CD8-positive, alpha-beta memory T cell (primary cell): ENCODE measurements around the gene CARD10. TPM values are rescaled to one million over a fixed set of nuclear protein-coding genes. Genes with fewer than 3 reads are reported as not detected.
A peak's percentile ranks its signal among the peaks of the same experiment; 100 is the strongest.
"Not testable (repeated sequence)": the region's sequence is repeated elsewhere in the genome, so short reads cannot be mapped to it uniquely, and the experiment has no call there.

ENCODE experiments used
- CTCF ChIA-PET: fragments of 350-600 bp; sonication (Branson Sonifier 250); formaldehyde crosslinking; loops from one replicate; lab custom pipeline; 2021; ENCODE audit warnings: antibody characterized with exemption; lab: Charles Lee
- POLR2A ChIA-PET: fragments of 350-600 bp; sonication (Branson Sonifier 250); formaldehyde crosslinking; loops from one replicate; lab custom pipeline; 2021; ENCODE audit warnings: antibody characterized with exemption; lab: Charles Lee
- DNase-seq, 5 donors: peaks; one replicate each; pipeline versions ENCODE4 v3.0.0 to v3.0.0-alpha.2; 2020 to 2022; ENCODE audit warnings: mixed read lengths in 1 of 5
- H3K27ac ChIP-seq: one replicate; pipeline ENCODE4 v1.7.0; 2013; ENCODE audit warnings: low read depth, mild to moderate bottlenecking, low read length, moderate library complexity
- H3K27me3 ChIP-seq: 2 replicates; pipeline ENCODE4 v1.7.0; 2013; ENCODE audit warnings: low read length, mild to moderate bottlenecking; ENCODE audit not compliant: insufficient read depth, poor library complexity, severe bottlenecking
- H3K36me3 ChIP-seq: 2 replicates; pipeline ENCODE4 v1.7.0; 2013; ENCODE audit warnings: mild to moderate bottlenecking, low read length, moderate library complexity; ENCODE audit not compliant: insufficient read depth
- H3K4me1 ChIP-seq: 2 replicates; pipeline ENCODE4 v1.7.0; 2013; ENCODE audit warnings: mild to moderate bottlenecking, low read length, moderate library complexity; ENCODE audit not compliant: insufficient read depth
- H3K4me3 ChIP-seq: 2 replicates; pipeline ENCODE4 v1.7.0; 2013; ENCODE audit warnings: mild to moderate bottlenecking, low read length
- H3K9me3 ChIP-seq: 2 replicates; pipeline ENCODE4 v1.7.0; 2013; ENCODE audit warnings: mild to moderate bottlenecking, low read length
- H3K27ac Mint-ChIP-seq, 8 donors: one replicate each; pipeline ENCODE4 v1.8.0; 2020 to 2021; ENCODE audit warnings: mixed read lengths in 8 of 8, mild to moderate bottlenecking in 6 of 8, inconsistent platforms in 3 of 8, moderate library complexity in 3 of 8
- H3K27me3 Mint-ChIP-seq, 2 donors: one replicate each; pipeline ENCODE4 v1.8.0; 2020 to 2021; ENCODE audit warnings: mixed read lengths in 2 of 2, mild to moderate bottlenecking in 1 of 2, moderate library complexity in 1 of 2
- H3K36me3 Mint-ChIP-seq, 3 donors: one replicate each; pipeline ENCODE4 v1.8.0; 2020 to 2021; ENCODE audit warnings: mixed read lengths in 3 of 3, inconsistent platforms in 1 of 3, mild to moderate bottlenecking in 1 of 3
- H3K4me1 Mint-ChIP-seq, 3 donors: one replicate each; pipeline ENCODE4 v1.8.0; 2020 to 2021; ENCODE audit warnings: mixed read lengths in 3 of 3, inconsistent platforms in 1 of 3, mild to moderate bottlenecking in 1 of 3
- H3K4me3 Mint-ChIP-seq, 7 donors: one replicate each; pipeline ENCODE4 v1.8.0; 2020 to 2021; ENCODE audit warnings: mixed read lengths in 7 of 7, mild to moderate bottlenecking in 6 of 7, moderate library complexity in 4 of 7, inconsistent platforms in 2 of 7
- H3K9me3 Mint-ChIP-seq, 5 donors: one replicate each; pipeline ENCODE4 v1.8.0; 2020 to 2022; ENCODE audit warnings: mixed read lengths in 5 of 5, mild to moderate bottlenecking in 3 of 5, moderate library complexity in 2 of 5, inconsistent platforms in 1 of 5
- polyA plus RNA-seq: library from polyadenylated mRNA; unstranded; fragments of 300-500 nt; fragmentation: Illumina TruSeq; gene quantifications from one replicate; pipeline ENCODE4 v1.2.3, GENCODE V29; 2021
- total RNA-seq, 2 experiments: library from RNA; stranded (reverse); gene quantifications; one replicate each; pipeline ENCODE4 v1.2.3, GENCODE V29; 2021

The CARD10 gene
- total and polyA plus RNA-seq, 3 experiments from 2014 or later: 0.29 to 1.0 (median 0.31) TPM

DNA sequence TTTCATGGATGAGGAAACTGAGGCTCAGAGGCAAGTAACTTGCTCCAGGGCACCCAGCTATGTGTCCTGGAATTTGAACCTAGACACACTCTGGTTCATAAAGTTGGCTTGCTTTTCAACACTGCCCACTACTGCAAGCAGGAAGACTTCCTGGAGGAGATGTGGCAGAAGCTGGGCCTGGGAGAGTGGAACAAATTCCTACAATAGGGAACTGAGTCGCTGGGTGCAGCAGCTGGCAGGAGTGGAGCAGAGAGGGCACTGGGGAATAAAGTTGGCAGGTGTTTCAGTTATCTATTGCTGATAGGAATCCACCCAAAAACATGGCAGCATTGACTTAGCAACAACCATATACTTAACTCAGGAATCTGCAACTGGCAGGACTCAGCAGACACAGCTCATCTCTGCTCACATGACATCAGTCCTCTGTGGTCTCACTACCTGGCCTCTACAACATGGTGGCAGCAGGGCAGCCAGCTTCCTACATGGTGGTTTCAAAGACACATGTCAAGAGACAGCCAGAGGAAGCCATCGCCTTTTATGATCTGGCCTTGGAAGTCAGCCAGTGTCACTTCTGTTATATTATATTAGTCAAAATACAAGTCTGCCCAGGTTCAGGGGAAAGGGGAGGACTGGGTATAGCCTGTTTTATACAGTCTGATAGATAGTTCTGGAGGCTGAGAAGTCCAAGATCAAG is 10.6 kb upstream of the CARD10 start:
- Histone ChIP-seq H3K9me3 (no peaks in the 10 kb centered on the region), H3K4me1 (peaks cover 6% of the 10 kb centered on the region), H3K36me3 (no peaks in the 10 kb centered on the region), H3K27me3 (peaks cover 3% of the 10 kb centered on the region), H3K4me3 (no peak overlapping the region), H3K27ac (no peak overlapping the region)
- H3K4me1 Mint-ChIP-seq: peaks cover 0 to 17% (median 5%) of the 10 kb centered on the region in 3 donors
- ChIA-PET POLR2A (no interaction called here), CTCF (interaction anchor here (0.9 to 3.7 kb wide), 3 partner anchors 9 to 57 kb away, joined by 4 to 20 read pairs (median 4); no protein-coding TSS in a partner anchor)
- H3K4me3 Mint-ChIP-seq: no peak overlapping the region
- no peaks in the 10 kb centered on the region for H3K9me3 Mint-ChIP-seq
- peaks cover 15 to 31% of the 10 kb centered on the region in 2 donors for H3K27me3 Mint-ChIP-seq
- H3K27ac Mint-ChIP-seq: no peak overlapping the region
- no peaks in the 10 kb centered on the region for H3K36me3 Mint-ChIP-seq
- DNase-seq: no peak

DNA sequence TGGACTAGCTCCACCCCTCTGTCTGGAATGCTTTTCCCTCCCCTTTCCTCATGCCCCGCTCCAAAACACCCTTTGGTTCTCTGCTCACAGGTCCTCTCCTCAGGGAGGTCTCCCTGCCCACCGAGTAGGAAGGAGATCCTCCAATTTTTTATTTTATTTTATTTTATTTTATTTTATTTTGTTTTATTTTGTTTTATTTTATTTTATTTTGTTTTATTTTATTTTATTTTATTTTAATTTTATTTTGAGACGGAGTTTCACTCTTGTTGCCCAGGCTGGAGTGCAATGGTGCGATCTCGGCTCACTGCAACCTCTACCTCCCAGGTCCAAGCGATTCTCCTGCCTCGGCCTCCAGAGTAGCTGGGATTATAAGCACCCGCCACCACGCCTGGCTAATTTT is 8.7 kb upstream of the CARD10 start:
- H3K27ac ChIP-seq, POLR2A ChIA-PET, H3K4me3 Mint-ChIP-seq, H3K4me3 ChIP-seq, H3K27me3 ChIP-seq, H3K27ac Mint-ChIP-seq, H3K36me3 Mint-ChIP-seq, H3K9me3 Mint-ChIP-seq, DNase-seq, H3K4me1 Mint-ChIP-seq, H3K36me3 ChIP-seq, H3K9me3 ChIP-seq, H3K4me1 ChIP-seq: not testable (repeated sequence)
- CTCF ChIA-PET: interaction anchor here (1.1 to 3.7 kb wide), 2 partner anchors 11 to 39 kb away, joined by 8 to 20 read pairs; no protein-coding TSS in a partner anchor
- peaks cover 18 to 33% of the 10 kb centered on the region in 2 donors for H3K27me3 Mint-ChIP-seq

DNA sequence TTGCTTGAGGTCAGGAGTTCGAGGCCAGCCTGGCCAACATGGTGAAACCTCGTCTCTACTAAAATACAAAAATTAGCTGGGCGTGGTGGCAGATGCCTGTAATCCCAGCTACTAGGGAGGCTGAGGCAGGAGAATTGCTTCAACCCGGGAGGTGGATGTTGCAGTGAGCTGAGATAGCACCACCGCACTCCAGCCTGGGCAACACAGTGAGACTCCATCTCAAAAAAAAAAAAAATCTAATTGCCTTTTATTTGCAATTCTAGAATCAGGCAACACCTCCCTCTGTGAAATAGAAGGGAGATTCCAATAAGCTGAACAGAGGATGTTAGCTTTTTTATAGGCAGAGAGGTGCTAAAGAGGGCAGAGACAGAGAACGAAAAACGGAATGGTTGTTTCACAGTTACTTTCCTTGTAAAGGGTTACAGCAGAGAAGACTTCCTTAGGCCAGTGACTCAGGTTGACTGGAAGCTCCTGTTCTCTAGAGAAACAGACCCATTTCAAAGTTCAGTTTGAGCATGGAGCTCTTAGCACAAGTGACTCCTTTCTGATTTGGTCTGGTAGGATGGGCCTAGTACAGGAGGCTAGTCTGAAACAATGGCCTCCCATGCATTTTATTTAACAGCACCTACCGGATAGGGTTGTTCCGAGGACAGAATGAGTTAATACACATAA is 8.0 kb upstream of the CARD10 start:
- H3K4me3 Mint-ChIP-seq, H3K27ac ChIP-seq, DNase-seq, H3K9me3 Mint-ChIP-seq, H3K36me3 ChIP-seq, H3K4me1 Mint-ChIP-seq, POLR2A ChIA-PET, H3K9me3 ChIP-seq, H3K27me3 ChIP-seq, H3K4me3 ChIP-seq, H3K4me1 ChIP-seq, H3K36me3 Mint-ChIP-seq: not testable (repeated sequence)
- Mint-ChIP-seq H3K27ac (peak overlapping the region in 1 of 8 donors; percentile 15), H3K27me3 (peaks cover 25 to 41% of the 10 kb centered on the region in 2 donors)
- CTCF ChIA-PET: interaction anchor here (1.1 to 3.7 kb wide), 2 partner anchors 12 to 40 kb away, joined by 8 to 20 read pairs; no protein-coding TSS in a partner anchor

DNA sequence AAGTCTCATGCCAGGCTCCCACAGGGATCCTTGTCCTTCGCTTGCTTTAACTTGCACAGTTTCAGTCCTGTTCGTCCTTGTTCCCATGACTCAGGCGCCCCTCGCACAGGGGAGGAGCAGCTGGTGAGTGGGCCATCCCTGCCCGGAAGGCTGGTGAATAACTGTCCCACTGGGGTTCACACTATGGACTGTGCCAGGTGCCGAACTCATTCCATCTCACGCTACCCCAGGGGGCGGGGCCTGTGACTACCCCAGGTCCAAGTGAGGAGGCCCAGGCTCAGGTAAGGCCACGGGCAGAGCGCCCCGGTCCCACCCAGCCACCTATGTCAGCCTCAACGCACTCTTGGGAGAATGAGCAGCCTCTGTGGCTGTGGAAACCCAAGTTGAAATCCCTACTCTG is 7.2 kb upstream of the CARD10 start:
- Mint-ChIP-seq H3K9me3 (no peaks in the 10 kb centered on the region), H3K27me3 (peaks cover 27 to 47% of the 10 kb centered on the region in 2 donors), H3K36me3 (no peaks in the 10 kb centered on the region), H3K27ac (peak overlapping the region in 1 of 8 donors; percentile 22), H3K4me3 (no peak overlapping the region), H3K4me1 (peaks cover 0 to 6% (median 5%) of the 10 kb centered on the region in 3 donors)
- Histone ChIP-seq H3K9me3 (no peaks in the 10 kb centered on the region), H3K27me3 (peaks cover 12% of the 10 kb centered on the region), H3K4me3 (no peak overlapping the region), H3K36me3 (no peaks in the 10 kb centered on the region), H3K4me1 (peaks cover 6% of the 10 kb centered on the region), H3K27ac (no peak overlapping the region)
- POLR2A ChIA-PET: no interaction called here
- DNase-seq: no peak
- CTCF ChIA-PET: no interaction called here

DNA sequence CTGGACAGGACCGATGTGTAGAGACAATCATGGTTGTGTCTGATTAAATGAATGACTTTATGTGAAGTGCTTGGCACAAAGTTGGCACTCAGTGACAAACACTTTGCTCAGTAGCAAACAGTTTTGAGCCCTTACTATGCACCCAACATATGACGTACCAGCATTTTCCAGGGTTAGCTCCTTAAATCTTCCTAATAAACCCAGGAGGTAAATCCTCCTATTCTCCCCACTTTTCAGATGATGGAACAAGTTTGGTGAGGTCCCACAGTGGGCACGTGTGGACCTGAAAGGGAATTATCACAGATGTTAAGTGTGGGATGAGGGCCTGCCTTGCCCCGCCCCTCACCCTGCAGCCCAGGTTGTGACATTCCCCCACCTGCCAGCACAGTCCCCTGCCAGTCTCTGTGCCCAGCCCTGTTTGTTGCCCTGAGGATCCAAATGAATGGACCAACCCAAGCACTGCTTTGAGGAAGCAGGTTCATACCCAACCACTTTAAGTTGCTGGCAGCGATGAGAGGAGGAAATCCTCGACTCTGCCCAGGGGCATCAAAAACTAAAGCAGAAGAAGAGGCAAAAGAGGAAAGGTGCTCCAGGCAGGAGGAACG is 6.6 kb upstream of the CARD10 start:
- no peaks in the 10 kb centered on the region for H3K9me3 Mint-ChIP-seq
- no peak overlapping the region for H3K4me3 Mint-ChIP-seq
- Histone ChIP-seq H3K27ac (no peak overlapping the region), H3K4me3 (no peak overlapping the region), H3K36me3 (no peaks in the 10 kb centered on the region), H3K4me1 (peaks cover 6% of the 10 kb centered on the region), H3K27me3 (peaks cover 12% of the 10 kb centered on the region), H3K9me3 (no peaks in the 10 kb centered on the region)
- H3K4me1 Mint-ChIP-seq: peaks cover 0 to 6% (median 5%) of the 10 kb centered on the region in 3 donors
- POLR2A ChIA-PET: no interaction called here
- H3K36me3 Mint-ChIP-seq: no peaks in the 10 kb centered on the region
- H3K27ac Mint-ChIP-seq: no peak overlapping the region
- DNase-seq: no peak
- H3K27me3 Mint-ChIP-seq: peaks cover 27 to 49% of the 10 kb centered on the region in 2 donors
- CTCF ChIA-PET: no interaction called here

DNA sequence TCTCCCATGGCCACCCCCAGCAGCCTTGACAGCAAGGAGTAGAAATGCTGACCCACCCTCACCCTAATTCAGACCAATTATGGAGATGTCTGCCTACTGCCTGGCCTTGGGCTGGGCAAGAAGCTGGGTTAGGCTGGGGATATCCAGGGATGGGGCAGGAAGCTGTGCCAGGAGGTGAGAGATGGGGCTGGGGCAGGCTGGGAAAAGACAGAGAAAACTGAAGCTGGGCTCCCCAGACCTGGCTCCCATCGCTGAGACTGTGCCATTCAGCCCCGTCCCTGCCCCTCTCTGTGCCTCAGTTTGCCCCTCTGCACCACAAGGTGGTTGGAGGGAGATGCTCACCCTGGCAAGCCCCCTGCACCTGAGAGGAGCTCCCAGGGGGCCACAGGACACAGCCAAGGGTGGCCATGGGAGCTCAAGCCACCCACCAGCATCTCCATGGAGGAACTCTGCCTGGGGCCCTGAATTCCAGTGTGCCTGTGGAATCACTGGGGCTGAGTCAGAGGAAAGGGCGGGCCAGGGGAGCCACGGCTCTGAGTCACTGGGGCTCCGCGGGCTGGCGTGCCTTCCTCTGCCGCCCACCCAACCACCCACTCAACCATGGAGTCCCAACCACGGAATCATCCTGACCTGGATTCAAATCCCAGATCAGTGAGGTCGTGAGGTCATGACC is 6.0 kb upstream of the CARD10 start:
- Mint-ChIP-seq H3K9me3 (no peaks in the 10 kb centered on the region), H3K36me3 (no peaks in the 10 kb centered on the region), H3K27me3 (peaks cover 27 to 50% of the 10 kb centered on the region in 2 donors), H3K4me3 (no peak overlapping the region), H3K4me1 (peaks cover 0 to 6% (median 5%) of the 10 kb centered on the region in 3 donors), H3K27ac (no peak overlapping the region)
- ChIA-PET POLR2A (no interaction called here), CTCF (no interaction called here)
- Histone ChIP-seq H3K4me3 (no peak overlapping the region), H3K4me1 (peaks cover 6% of the 10 kb centered on the region), H3K9me3 (no peaks in the 10 kb centered on the region), H3K27ac (no peak overlapping the region), H3K27me3 (peaks cover 12% of the 10 kb centered on the region), H3K36me3 (no peaks in the 10 kb centered on the region)
- DNase-seq: no peak

DNA sequence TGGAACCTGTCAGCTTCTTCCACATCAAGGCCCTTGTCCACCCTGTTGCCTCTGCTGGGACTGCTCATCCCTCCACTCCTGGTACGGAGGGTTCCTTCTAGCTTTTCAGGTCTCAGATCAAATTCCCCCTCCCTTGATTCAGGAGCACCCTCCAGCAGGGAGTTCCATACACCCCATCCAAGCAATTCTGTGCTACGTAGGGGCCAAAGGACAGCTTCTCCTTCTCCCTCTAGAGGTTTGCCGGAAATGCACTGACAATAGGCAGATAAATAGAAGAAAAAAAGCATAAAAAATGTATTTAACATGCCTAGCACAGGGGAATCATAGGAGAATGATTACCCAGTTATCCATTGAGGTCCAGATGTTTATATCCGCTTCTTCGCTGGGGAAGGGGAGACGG is 3.3 kb upstream of the CARD10 start:
- H3K4me3 ChIP-seq: no peak overlapping the region
- H3K9me3 Mint-ChIP-seq: no peaks in the 10 kb centered on the region
- H3K4me1 Mint-ChIP-seq: peaks cover 6 to 11% (median 7%) of the 10 kb centered on the region in 3 donors
- no peak overlapping the region for H3K27ac ChIP-seq
- H3K4me1 ChIP-seq: peaks cover 6% of the 10 kb centered on the region
- peak overlapping the region in 1 of 7 donors; percentile 13 for H3K4me3 Mint-ChIP-seq
- H3K9me3 ChIP-seq: no peaks in the 10 kb centered on the region
- no peaks in the 10 kb centered on the region for H3K36me3 ChIP-seq
- DNase-seq: no peak
- CTCF ChIA-PET: interaction anchor here (0.6 to 1.8 kb wide), 4 partner anchors 16 to 285 kb away, joined by 3 to 6 read pairs (median 4); no protein-coding TSS in a partner anchor
- H3K36me3 Mint-ChIP-seq: no peaks in the 10 kb centered on the region
- H3K27me3 Mint-ChIP-seq: peaks cover 27 to 53% of the 10 kb centered on the region in 2 donors
- POLR2A ChIA-PET: no interaction called here
- H3K27ac Mint-ChIP-seq: no peak overlapping the region
- peaks cover 17% of the 10 kb centered on the region for H3K27me3 ChIP-seq
